Peyer's patch (tissue), 4 donors: Measurements from ENCODE around the gene OSBPL5.
"Not testable (repeated sequence)": the region's sequence is repeated elsewhere in the genome, so short reads cannot be mapped to it uniquely, and the experiment has no call there.

Source experiments
- CTCF ChIP-seq, 6 experiments: fragments of 450-650 bp in 4 of 6; fragments of 200-600 bp in 2 of 6; sonication (generic) in 1 of 6; IDR thresholded peaks; one replicate each; pipeline ENCODE4 v1.5.1; 2017 to 2019; ENCODE audit warnings: antibody characterized with exemption in 6 of 6, mild to moderate bottlenecking in 3 of 6, moderate library complexity in 1 of 6
- POLR2A ChIP-seq, 2 donors: fragments of 450-650 bp; IDR thresholded peaks; one replicate each; pipeline ENCODE4 v1.5.1; 2017; ENCODE audit warnings: antibody characterized with exemption in 2 of 2, mild to moderate bottlenecking in 2 of 2, moderate library complexity in 2 of 2

- TF ChIP-seq CTCF, POLR2A (IDR thresholded peaks at IDR 0.05): not testable (repeated sequence)
Observed at GRCh38 chr11:3168742-3169254, 3.7 kb upstream of the OSBPL5 start.
